ENCODE measurements around the gene TENT5C. TPM values are rescaled to one million over a fixed set of nuclear protein-coding genes. Genes with fewer than 3 reads are reported as not detected.

TENT5C gene
- total and polyA plus RNA-seq, 9 of the 15 experiments (the other 6 are each of a cell fraction or from before 2014, with no cell fraction given), result 1.8 to 7.7 (median 4.0) TPM

DNA sequence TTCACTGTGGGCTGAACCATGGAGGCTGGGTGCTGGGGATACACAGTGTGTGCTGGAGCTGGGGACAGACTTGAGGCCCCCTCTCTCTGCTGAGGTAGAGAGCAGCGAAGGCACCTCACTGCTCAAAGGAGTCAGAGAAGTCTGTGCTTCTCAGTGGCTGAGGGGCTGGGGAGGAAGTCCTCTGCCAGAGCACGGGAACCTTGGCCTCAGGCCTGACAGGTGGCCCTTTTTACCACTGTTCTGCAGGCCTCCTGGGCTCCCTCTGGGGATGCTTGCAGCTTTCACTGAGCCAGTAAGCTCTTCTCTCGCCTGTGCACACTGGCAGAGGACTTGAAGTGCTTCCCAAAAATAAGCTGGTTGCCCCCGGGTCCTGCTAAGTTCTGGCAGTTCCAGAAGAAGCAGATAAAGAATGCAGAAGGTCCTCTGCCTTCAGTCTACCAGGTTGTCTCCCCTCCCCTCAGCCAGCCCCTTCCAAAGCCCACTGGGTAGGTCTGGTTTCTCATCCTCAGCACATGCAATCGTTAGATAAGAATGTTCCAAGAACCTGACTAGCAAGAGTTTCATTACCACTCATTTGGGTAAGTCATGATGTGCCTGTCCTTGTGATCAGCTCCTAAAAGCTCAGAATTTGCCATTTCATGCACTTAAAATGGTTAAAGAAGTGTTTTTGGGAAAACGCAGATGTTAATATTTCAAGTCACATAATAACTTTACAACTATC is 53.9 kb downstream of the TENT5C start (continued):
- TF ChIP-seq, protein P1, sequence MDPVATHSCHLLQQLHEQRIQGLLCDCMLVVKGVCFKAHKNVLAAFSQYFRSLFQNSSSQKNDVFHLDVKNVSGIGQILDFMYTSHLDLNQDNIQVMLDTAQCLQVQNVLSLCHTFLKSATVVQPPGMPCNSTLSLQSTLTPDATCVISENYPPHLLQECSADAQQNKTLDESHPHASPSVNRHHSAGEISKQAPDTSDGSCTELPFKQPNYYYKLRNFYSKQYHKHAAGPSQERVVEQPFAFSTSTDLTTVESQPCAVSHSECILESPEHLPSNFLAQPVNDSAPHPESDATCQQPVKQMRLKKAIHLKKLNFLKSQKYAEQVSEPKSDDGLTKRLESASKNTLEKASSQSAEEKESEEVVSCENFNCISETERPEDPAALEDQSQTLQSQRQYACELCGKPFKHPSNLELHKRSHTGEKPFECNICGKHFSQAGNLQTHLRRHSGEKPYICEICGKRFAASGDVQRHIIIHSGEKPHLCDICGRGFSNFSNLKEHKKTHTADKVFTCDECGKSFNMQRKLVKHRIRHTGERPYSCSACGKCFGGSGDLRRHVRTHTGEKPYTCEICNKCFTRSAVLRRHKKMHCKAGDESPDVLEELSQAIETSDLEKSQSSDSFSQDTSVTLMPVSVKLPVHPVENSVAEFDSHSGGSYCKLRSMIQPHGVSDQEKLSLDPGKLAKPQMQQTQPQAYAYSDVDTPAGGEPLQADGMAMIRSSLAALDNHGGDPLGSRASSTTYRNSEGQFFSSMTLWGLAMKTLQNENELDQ (CRISPR knock-in tag; IDR thresholded peaks at IDR 0.05; ENCODE audit: borderline replicate concordance), result no peak
- TF ChIP-seq NFIC (IDR thresholded peaks at IDR 0.05) (peak; percentile 79), ZNF444 (CRISPR knock-in tag; IDR thresholded peaks at IDR 0.05) (no peak), HCFC1 (IDR thresholded peaks at IDR 0.05; ENCODE audit: low read depth, low read length) (no peak), JUNB (CRISPR knock-in tag; conservative IDR thresholded peaks at IDR 0.05) (no peak), MBD2 (IDR thresholded peaks at IDR 0.05; ENCODE audit: borderline replicate concordance, low read depth) (peak; percentile 63; the same call in 1 of the 2 replicates), TAL1 (IDR thresholded peaks at IDR 0.05) (peak; percentile 93), ETS2 (tag; IDR thresholded peaks at IDR 0.05; ENCODE audit: borderline replicate concordance, poor library complexity, severe bottlenecking) (no peak), SMAD2 (IDR thresholded peaks at IDR 0.05; ENCODE audit: low read depth, low read length) (no peak), ZNF76 (CRISPR knock-in tag; IDR thresholded peaks at IDR 0.05; ENCODE audit: borderline replicate concordance) (no peak), SREBF2 (CRISPR knock-in tag; IDR thresholded peaks at IDR 0.05) (no peak), BCOR (IDR thresholded peaks at IDR 0.05) (peak; percentile 62; the same call in 1 of the 2 replicates), NCOA6 (IDR thresholded peaks at IDR 0.05) (no peak), HMGN3 (IDR thresholded peaks at IDR 0.05; ENCODE audit: borderline replicate concordance, extremely low read depth, insufficient read length, low read depth, low read length) (no peak), ESRRB (CRISPR knock-in tag; IDR thresholded peaks at IDR 0.05; ENCODE audit: borderline replicate concordance) (no peak), ZNF583 (CRISPR knock-in tag; IDR thresholded peaks at IDR 0.05) (0 out of 2 replicates have a peak, but pooled peaks have one; percentile 47)
- TF ChIP-seq, protein P2, sequence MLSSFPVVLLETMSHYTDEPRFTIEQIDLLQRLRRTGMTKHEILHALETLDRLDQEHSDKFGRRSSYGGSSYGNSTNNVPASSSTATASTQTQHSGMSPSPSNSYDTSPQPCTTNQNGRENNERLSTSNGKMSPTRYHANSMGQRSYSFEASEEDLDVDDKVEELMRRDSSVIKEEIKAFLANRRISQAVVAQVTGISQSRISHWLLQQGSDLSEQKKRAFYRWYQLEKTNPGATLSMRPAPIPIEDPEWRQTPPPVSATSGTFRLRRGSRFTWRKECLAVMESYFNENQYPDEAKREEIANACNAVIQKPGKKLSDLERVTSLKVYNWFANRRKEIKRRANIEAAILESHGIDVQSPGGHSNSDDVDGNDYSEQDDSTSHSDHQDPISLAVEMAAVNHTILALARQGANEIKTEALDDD (IDR thresholded peaks at IDR 0.05), result peak; percentile 99
- TF ChIP-seq, protein P3, sequence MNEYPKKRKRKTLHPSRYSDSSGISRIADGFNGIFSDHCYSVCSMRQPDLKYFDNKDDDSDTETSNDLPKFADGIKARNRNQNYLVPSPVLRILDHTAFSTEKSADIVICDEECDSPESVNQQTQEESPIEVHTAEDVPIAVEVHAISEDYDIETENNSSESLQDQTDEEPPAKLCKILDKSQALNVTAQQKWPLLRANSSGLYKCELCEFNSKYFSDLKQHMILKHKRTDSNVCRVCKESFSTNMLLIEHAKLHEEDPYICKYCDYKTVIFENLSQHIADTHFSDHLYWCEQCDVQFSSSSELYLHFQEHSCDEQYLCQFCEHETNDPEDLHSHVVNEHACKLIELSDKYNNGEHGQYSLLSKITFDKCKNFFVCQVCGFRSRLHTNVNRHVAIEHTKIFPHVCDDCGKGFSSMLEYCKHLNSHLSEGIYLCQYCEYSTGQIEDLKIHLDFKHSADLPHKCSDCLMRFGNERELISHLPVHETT (CRISPR knock-in tag; conservative IDR thresholded peaks at IDR 0.05 in 1 of 2, IDR thresholded peaks at IDR 0.05 in 1 of 2), result no peak
- TF ChIP-seq, protein P4, sequence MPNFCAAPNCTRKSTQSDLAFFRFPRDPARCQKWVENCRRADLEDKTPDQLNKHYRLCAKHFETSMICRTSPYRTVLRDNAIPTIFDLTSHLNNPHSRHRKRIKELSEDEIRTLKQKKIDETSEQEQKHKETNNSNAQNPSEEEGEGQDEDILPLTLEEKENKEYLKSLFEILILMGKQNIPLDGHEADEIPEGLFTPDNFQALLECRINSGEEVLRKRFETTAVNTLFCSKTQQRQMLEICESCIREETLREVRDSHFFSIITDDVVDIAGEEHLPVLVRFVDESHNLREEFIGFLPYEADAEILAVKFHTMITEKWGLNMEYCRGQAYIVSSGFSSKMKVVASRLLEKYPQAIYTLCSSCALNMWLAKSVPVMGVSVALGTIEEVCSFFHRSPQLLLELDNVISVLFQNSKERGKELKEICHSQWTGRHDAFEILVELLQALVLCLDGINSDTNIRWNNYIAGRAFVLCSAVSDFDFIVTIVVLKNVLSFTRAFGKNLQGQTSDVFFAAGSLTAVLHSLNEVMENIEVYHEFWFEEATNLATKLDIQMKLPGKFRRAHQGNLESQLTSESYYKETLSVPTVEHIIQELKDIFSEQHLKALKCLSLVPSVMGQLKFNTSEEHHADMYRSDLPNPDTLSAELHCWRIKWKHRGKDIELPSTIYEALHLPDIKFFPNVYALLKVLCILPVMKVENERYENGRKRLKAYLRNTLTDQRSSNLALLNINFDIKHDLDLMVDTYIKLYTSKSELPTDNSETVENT (CRISPR knock-in tag; IDR thresholded peaks at IDR 0.05), result no peak
- TF ChIP-seq, protein P5, sequence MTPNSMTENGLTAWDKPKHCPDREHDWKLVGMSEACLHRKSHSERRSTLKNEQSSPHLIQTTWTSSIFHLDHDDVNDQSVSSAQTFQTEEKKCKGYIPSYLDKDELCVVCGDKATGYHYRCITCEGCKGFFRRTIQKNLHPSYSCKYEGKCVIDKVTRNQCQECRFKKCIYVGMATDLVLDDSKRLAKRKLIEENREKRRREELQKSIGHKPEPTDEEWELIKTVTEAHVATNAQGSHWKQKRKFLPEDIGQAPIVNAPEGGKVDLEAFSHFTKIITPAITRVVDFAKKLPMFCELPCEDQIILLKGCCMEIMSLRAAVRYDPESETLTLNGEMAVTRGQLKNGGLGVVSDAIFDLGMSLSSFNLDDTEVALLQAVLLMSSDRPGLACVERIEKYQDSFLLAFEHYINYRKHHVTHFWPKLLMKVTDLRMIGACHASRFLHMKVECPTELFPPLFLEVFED (CRISPR knock-in tag; conservative IDR thresholded peaks at IDR 0.05), result no peak

All from K562 (cell line).